GM23338 (cell line): ENCODE measurements around the gene SLC16A2. TPM values are rescaled to one million over a fixed set of nuclear protein-coding genes. Genes with fewer than 3 reads are reported as not detected.

Experiments used
- ATAC-seq: fragments of 200-7000 bp; cut with Tn5 transposase; 3 replicates; pipeline ENCODE4 v1.9.1; 2020
- DNase-seq: peaks from one replicate; pipeline ENCODE4 v3.0.0-alpha.2; 2015; ENCODE audit warnings: low spot score
- H2AFZ ChIP-seq: fragments of 200-600 bp; sonication (generic); 2 replicates; pipeline ENCODE4 v1.8.0; 2016; ENCODE audit warnings: antibody characterized with exemption, mild to moderate bottlenecking, moderate library complexity
- H3F3A ChIP-seq: fragments of 200-600 bp; sonication (generic); replicated peaks from 2 replicates; pipeline ENCODE4 v1.8.0; 2017; ENCODE audit warnings: antibody characterized with exemption, mixed run types, low read depth
- H3K27ac ChIP-seq: fragments of 200-600 bp; sonication (generic); 2 replicates; pipeline ENCODE4 v1.6.1; 2016; ENCODE audit warnings: low read depth
- H3K27me3 ChIP-seq: fragments of 200-600 bp; sonication (generic); 2 replicates; pipeline ENCODE4 v1.8.0; 2016; ENCODE audit warnings: mild to moderate bottlenecking, mixed run types, moderate library complexity; ENCODE audit not compliant: insufficient read depth
- H3K36me3 ChIP-seq: fragments of 200-600 bp; sonication (generic); 2 replicates; pipeline ENCODE4 v1.8.0; 2016; ENCODE audit warnings: mild to moderate bottlenecking; ENCODE audit not compliant: insufficient read depth
- H3K4me1 ChIP-seq: fragments of 200-600 bp; sonication (generic); 2 replicates; pipeline ENCODE4 v1.8.0; 2016; ENCODE audit warnings: mild to moderate bottlenecking, moderate library complexity; ENCODE audit not compliant: insufficient read depth
- H3K4me2 ChIP-seq: fragments of 200-600 bp; sonication (generic); 2 replicates; pipeline ENCODE4 v1.7.1; 2017; ENCODE audit warnings: mixed run types
- H3K4me3 ChIP-seq: fragments of 200-600 bp; sonication (generic); 2 replicates; pipeline ENCODE4 v1.6.1; 2016; ENCODE audit warnings: mixed run types
- H3K79me2 ChIP-seq: fragments of 200-600 bp; sonication (generic); replicated peaks from 2 replicates; pipeline ENCODE4 v1.8.0; 2017; ENCODE audit warnings: mild to moderate bottlenecking; ENCODE audit not compliant: insufficient read depth
- H3K9me2 ChIP-seq: fragments of 200-600 bp; sonication (generic); 2 replicates; pipeline ENCODE4 v1.8.0; 2017; ENCODE audit not compliant: insufficient read depth
- H4K20me1 ChIP-seq: fragments of 200-600 bp; sonication (generic); replicated peaks from 2 replicates; pipeline ENCODE4 v1.8.0; 2017; ENCODE audit warnings: mild to moderate bottlenecking; ENCODE audit not compliant: insufficient read depth
- H3K27ac Mint-ChIP-seq: 2 replicates; pipeline ENCODE4 v1.8.0; 2020; ENCODE audit warnings: inconsistent platforms, mild to moderate bottlenecking, moderate library complexity, mixed read lengths
- H3K27me3 Mint-ChIP-seq: 3 replicates; pipeline ENCODE4 v1.8.0; 2022; ENCODE audit warnings: low read depth, mild to moderate bottlenecking, moderate library complexity, mixed read lengths, inconsistent platforms; ENCODE audit not compliant: insufficient read depth, poor library complexity
- H3K36me3 Mint-ChIP-seq: 3 replicates; pipeline ENCODE4 v1.8.0; 2021; ENCODE audit warnings: low read depth, mild to moderate bottlenecking, inconsistent platforms, moderate library complexity, mixed read lengths
- H3K4me1 Mint-ChIP-seq: 3 replicates; pipeline ENCODE4 v1.8.0; 2020; ENCODE audit warnings: mild to moderate bottlenecking, inconsistent platforms, mixed read lengths
- H3K4me3 Mint-ChIP-seq: 3 replicates; pipeline ENCODE4 v1.8.0; 2021; ENCODE audit warnings: moderate library complexity, mild to moderate bottlenecking, inconsistent platforms, mixed read lengths
- H3K9me3 Mint-ChIP-seq: 3 replicates; pipeline ENCODE4 v1.8.0; 2020; ENCODE audit warnings: moderate library complexity, mild to moderate bottlenecking, inconsistent platforms, mixed read lengths
- JUNB ChIP-seq: IDR thresholded peaks from one replicate; pipeline ENCODE4 v1.6.1; 2016; ENCODE audit warnings: antibody characterized with exemption; ENCODE audit not compliant: unreplicated experiment
- NANOG ChIP-seq: IDR thresholded peaks from 2 replicates; pipeline ENCODE4 v1.6.1; 2016; ENCODE audit warnings: antibody characterized with exemption, borderline replicate concordance
- POLR2AphosphoS5 ChIP-seq: IDR thresholded peaks from 2 replicates; pipeline ENCODE4 v1.6.1; 2016; ENCODE audit warnings: antibody characterized with exemption, low read depth
- ZNF462 ChIP-seq: fragments of 250-450 bp; sonication (Bioruptor Pico); IDR thresholded peaks from 2 replicates; pipeline ENCODE4 v1.5.0; 2020; ENCODE audit warnings: mild to moderate bottlenecking, moderate library complexity
- polyA plus RNA-seq: library from polyadenylated mRNA; unstranded; fragments of >200 nt; fragmentation: Nextera tagmentation; extraction: Ambion mirVana; gene quantifications from 2 replicates; pipeline ENCODE4 v1.2.1, GENCODE V29; 2016
- total RNA-seq: library from RNA; depleted of rRNA; stranded (reverse); fragments of >200 nt; shearing (Covaris generic); gene quantifications from 2 replicates; pipeline ENCODE4 v1.2.3, GENCODE V29; 2014
- TF ChIP-seq, protein P1 (sequence below): IDR thresholded peaks from one replicate; pipeline ENCODE4 v1.6.1; 2018; ENCODE audit warnings: antibody characterized with exemption; ENCODE audit not compliant: unreplicated experiment

The SLC16A2 gene
- total and polyA plus RNA-seq, 2 experiments from 2014 or later: 11.1 to 27.9 TPM

DNA sequence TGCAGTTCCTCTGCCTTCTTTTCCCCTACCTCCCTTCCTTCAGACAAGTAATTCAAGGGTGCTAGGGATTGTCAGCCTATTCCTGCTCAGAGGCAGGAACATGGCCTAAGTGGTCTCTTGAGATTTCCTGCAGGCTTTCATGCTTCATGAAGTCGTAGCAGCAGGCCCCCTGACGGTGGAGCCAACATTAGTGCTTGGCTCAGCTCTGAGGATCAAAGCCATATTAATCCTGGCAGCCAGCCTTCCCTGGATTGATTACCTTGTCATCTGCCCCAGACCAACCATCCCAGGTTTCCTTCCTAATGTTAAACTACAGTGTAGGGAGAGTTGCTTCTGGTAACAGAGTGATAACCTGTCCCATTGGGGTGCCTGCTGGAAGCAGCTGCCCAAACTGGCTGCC is 84.1 kb downstream of the SLC16A2 start:
- no peak for ATAC-seq
- H3F3A ChIP-seq: no peaks in the 10 kb centered on the region
- Mint-ChIP-seq H3K4me3 (no peak overlapping the region), H3K27me3 (no peaks in the 10 kb centered on the region), H3K4me1 (0 out of 3 replicates have a peak, but pooled peaks cover 4% of the 10 kb centered on the region), H3K27ac (no peak overlapping the region), H3K36me3 (no peaks in the 10 kb centered on the region), H3K9me3 (no peaks in the 10 kb centered on the region)
- no peaks in the 10 kb centered on the region for H3K4me1 ChIP-seq
- no peaks in the 10 kb centered on the region for H4K20me1 ChIP-seq
- no peaks in the 10 kb centered on the region for H3K36me3 ChIP-seq
- H3K27ac ChIP-seq: no peak overlapping the region
- no peaks in the 10 kb centered on the region for H3K27me3 ChIP-seq
- H2AFZ ChIP-seq: no peak overlapping the region
- no peaks in the 10 kb centered on the region for H3K9me2 ChIP-seq
- TF ChIP-seq ZNF462 (no peak), POLR2AphosphoS5 (no peak)
- no peak for DNase-seq
- no peaks in the 10 kb centered on the region for H3K79me2 ChIP-seq
- H3K4me3 ChIP-seq: no peak overlapping the region
- H3K4me2 ChIP-seq: no peak overlapping the region

- Mint-ChIP-seq H3K4me3 (no peak overlapping the region), H3K27me3 (no peaks in the 10 kb centered on the region), H3K36me3 (no peaks in the 10 kb centered on the region), H3K4me1 (0 out of 3 replicates have a peak, but pooled peaks cover 4% of the 10 kb centered on the region), H3K9me3 (no peaks in the 10 kb centered on the region), H3K27ac (peak overlapping the region; percentile 40; the same call in 1 of the 2 replicates)
- Histone ChIP-seq H3K4me1 (no peaks in the 10 kb centered on the region), H2AFZ (no peak overlapping the region), H3K36me3 (no peaks in the 10 kb centered on the region), H3K27me3 (no peaks in the 10 kb centered on the region), H3K27ac (no peak overlapping the region), H3K79me2 (no peaks in the 10 kb centered on the region), H3K4me3 (no peak overlapping the region), H3K4me2 (no peak overlapping the region), H4K20me1 (no peaks in the 10 kb centered on the region), H3F3A (no peaks in the 10 kb centered on the region), H3K9me2 (no peaks in the 10 kb centered on the region)
- no peak for ATAC-seq
- no peak for DNase-seq
- TF ChIP-seq, protein P1, sequence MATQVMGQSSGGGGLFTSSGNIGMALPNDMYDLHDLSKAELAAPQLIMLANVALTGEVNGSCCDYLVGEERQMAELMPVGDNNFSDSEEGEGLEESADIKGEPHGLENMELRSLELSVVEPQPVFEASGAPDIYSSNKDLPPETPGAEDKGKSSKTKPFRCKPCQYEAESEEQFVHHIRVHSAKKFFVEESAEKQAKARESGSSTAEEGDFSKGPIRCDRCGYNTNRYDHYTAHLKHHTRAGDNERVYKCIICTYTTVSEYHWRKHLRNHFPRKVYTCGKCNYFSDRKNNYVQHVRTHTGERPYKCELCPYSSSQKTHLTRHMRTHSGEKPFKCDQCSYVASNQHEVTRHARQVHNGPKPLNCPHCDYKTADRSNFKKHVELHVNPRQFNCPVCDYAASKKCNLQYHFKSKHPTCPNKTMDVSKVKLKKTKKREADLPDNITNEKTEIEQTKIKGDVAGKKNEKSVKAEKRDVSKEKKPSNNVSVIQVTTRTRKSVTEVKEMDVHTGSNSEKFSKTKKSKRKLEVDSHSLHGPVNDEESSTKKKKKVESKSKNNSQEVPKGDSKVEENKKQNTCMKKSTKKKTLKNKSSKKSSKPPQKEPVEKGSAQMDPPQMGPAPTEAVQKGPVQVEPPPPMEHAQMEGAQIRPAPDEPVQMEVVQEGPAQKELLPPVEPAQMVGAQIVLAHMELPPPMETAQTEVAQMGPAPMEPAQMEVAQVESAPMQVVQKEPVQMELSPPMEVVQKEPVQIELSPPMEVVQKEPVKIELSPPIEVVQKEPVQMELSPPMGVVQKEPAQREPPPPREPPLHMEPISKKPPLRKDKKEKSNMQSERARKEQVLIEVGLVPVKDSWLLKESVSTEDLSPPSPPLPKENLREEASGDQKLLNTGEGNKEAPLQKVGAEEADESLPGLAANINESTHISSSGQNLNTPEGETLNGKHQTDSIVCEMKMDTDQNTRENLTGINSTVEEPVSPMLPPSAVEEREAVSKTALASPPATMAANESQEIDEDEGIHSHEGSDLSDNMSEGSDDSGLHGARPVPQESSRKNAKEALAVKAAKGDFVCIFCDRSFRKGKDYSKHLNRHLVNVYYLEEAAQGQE: no peak
- no peak for TF ChIP-seq JUNB
- TF ChIP-seq NANOG: no peak
These were observed 85.2 kb downstream of the SLC16A2 start for GRCh38 chrX:74506317-74507115.
